ENCODE measurements around the gene FLG2. TPM values are rescaled to one million over a fixed set of nuclear protein-coding genes. Genes with fewer than 3 reads are reported as not detected.
"Not testable (repeated sequence)": the region's sequence is repeated elsewhere in the genome, so short reads cannot be mapped to it uniquely, and the experiment has no call there.

FLG2 gene
- total RNA-seq, 1 donor from 2014 or later: not detected

DNA sequence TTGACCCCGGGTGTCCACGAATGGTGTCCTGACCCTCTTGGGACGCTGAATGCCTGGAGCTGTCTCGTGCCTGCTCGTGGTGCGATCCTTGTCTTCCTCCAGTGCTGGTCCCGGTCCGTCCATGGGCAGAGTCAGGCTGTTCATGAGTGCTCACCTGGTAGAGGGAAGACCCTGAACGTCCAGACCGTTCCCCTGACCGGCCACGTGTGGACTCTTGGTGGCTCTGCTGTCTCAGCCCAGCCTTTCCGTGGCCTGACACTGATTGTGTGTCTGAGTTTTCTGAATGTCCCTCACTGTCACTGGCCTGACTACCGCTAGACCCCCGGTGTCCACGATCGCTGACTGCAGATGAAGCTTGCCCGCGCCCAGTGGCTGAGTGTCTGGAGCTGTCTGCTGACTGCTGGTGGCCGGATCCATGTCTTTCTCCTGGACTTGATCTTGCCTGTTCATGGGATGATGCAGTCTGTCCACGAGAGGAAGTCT, 46.4 kb downstream of the FLG2 start:
- intact Hi-C loops (cut with micrococcal nuclease): no loop called here

DNA sequence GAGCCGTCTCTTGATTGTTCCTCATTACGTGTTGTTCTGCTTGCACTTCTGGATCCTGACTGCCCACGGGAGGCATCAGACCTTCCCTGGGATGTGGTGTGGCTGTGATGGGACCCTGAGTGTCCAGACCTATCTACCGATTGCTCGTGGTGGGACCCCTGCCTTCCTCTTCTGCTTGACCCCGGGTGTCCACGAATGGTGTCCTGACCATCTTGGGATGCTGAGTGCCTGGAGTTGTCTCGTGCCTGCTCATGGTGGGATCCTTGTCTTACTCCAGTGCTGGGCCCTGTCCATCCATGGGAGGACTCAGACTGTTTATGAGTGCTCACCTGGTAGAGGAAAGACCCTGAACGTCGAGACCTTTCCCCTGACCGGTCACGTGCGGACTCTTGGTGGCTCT, 47.6 kb downstream of the FLG2 start:
- intact Hi-C loops (cut with micrococcal nuclease): not testable (repeated sequence)

- intact Hi-C loops (cut with micrococcal nuclease): no loop called here
Observed at GRCh38 chr1:152309955-152310354, 49.9 kb downstream of the FLG2 start.

GRCh38 chr1:152309320-152309901, 50.4 kb downstream of the FLG2 start:
- intact Hi-C loops (cut with micrococcal nuclease): not testable (repeated sequence)

GRCh38 chr1:152308758-152309157, 51.0 kb downstream of the FLG2 start:
- intact Hi-C loops (cut with micrococcal nuclease): not testable (repeated sequence)

DNA sequence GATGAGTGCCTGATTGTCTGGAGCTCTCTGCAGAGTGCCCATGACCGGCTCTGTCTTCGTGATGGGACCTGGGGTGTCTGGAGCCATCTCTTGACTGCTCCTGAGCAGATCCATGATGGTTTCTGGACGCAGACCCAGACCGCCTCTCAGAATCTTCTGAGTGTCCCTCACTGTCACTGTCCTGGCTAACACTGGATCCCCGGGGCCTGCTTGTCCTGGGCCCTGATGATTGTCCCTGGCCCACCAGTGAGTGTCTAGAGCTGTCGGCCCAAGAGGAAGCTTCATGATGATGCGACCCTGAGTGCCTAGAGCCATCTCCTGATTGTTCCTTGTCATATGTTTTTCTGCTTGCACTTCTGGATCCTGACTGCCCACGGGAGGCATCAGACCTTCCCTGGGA, 51.8 kb downstream of the FLG2 start:
- intact Hi-C loops (cut with micrococcal nuclease): not testable (repeated sequence)

DNA sequence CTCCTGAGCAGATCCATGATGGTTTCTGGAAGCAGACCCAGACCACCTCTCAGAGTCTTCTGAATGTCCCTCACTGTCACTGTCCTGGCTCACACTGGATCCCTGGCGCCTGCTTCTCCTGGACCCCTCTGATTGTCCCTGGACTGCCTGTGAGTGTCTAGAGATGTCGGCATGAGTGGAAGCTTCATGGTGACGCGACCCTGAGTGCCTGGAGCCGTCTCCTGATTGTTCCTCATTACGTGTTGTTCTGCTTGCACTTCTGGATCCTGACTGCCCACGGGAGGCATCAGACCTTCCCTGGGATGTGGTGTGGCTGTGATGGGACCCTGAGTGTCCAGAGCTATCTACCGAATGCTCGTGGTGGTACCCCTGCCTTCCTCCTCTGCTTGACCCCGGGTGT, 53.7 kb downstream of the FLG2 start:
- intact Hi-C loops (cut with micrococcal nuclease): not testable (repeated sequence)

DNA sequence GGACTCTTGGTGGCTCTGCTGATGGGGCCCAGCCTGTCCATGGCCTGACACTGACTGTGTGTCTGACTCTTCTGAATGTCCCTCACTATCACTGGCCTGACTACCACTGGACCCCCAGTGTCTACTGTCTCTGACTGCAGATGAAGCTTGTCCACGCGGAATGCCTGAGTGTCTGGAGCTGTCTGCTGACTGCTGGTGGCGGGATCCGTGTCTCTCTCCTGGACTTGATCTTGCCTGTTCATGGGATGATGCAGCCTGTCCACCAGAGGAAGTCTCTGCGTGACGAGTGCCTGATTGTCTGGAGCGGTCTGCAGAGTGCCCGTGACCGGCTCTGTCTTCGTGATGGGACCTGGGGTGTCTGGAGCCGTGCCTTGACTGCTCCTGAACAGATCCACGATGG, 55.0 kb downstream of the FLG2 start:
- intact Hi-C loops (cut with micrococcal nuclease): not testable (repeated sequence)

DNA sequence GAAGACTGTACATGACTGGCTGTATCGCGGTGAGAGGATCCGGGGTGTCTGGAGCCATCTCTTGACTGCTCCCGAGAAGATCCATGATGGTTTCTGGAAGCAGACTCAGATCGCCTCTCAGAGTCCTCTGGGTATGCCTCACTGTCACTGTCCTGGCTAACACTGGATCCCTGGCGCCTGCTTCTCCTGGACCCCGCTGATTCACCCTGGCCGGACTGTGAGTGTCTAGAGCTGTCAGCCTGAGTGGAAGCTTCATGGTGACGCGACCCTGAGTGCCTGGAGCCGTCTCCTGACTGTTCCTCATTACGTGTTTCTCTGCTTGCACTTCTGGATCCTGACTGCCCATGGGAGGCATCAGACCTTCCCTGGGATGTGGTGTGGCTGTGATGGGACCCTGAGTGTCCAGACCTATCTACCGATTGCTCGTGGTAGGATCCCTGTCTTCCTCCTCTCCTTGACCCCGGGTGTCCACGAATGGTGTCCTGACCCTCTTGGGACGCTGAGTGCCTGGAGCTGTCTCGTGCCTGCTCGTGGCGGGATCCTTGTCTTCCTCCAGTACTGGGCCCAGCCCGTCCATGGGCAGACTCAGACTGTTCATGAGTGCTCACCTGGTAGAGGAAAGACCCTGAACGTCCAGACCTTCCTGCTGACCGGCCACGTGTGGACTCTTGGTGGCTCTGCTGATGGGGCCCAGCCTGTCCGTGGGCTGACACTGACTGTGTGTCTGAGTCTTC, 56.5 kb downstream of the FLG2 start:
- intact Hi-C loops (cut with micrococcal nuclease): not testable (repeated sequence)

Other genes starting within 250 kb of the FLG2 start
- gene TCHH, start 244.6 kb downstream of the FLG2 start, total RNA-seq: 0.07 TPM in 1 of 2 replicates, not detected in the other
- gene RPTN, start 200.8 kb downstream of the FLG2 start, total RNA-seq: not detected in 2 replicates
- gene HRNR, start 135.8 kb downstream of the FLG2 start, total RNA-seq: not detected in 2 replicates
- gene FLG, start 34.8 kb downstream of the FLG2 start, total RNA-seq: not detected in 2 replicates
- gene CRNN, start 54.3 kb upstream of the FLG2 start, total RNA-seq: not detected in 2 replicates
- gene LCE5A, start 150.8 kb upstream of the FLG2 start, total RNA-seq: not detected in 2 replicates
- gene CRCT1, start 154.5 kb upstream of the FLG2 start, total RNA-seq: not detected in 2 replicates
- gene LCE3E, start 206.8 kb upstream of the FLG2 start, total RNA-seq: not detected in 2 replicates
- not detected in 2 replicates for gene LCE3D, start 220.5 kb upstream of the FLG2 start, total RNA-seq
- not detected in 2 replicates for gene LCE3C, start 240.2 kb upstream of the FLG2 start, total RNA-seq

Data from T-helper 1 cell treated with Interleukin-12 subunit alpha and Interleukin-12 subunit beta and Interleukin-4 antibody, amounts not matched to agents 30 ng/mL and 1 ng/mL, for 36 hours (primary cell).